Measurements from ENCODE around the gene CALR.

- TF ChIP-seq, protein P1, sequence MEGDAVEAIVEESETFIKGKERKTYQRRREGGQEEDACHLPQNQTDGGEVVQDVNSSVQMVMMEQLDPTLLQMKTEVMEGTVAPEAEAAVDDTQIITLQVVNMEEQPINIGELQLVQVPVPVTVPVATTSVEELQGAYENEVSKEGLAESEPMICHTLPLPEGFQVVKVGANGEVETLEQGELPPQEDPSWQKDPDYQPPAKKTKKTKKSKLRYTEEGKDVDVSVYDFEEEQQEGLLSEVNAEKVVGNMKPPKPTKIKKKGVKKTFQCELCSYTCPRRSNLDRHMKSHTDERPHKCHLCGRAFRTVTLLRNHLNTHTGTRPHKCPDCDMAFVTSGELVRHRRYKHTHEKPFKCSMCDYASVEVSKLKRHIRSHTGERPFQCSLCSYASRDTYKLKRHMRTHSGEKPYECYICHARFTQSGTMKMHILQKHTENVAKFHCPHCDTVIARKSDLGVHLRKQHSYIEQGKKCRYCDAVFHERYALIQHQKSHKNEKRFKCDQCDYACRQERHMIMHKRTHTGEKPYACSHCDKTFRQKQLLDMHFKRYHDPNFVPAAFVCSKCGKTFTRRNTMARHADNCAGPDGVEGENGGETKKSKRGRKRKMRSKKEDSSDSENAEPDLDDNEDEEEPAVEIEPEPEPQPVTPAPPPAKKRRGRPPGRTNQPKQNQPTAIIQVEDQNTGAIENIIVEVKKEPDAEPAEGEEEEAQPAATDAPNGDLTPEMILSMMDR (IDR thresholded peaks at IDR 0.05) = no peak
- no peak for TF ChIP-seq POLR2A (IDR thresholded peaks at IDR 0.05)
Observed at GRCh38 chr19:12953138-12953798, 14.9 kb downstream of the CALR start.

Data from adrenal gland (tissue), 5 donors.